Neutrophil (primary cell): Measurements from ENCODE around the gene LARP4.

Source experiments
- H3K27ac ChIP-seq: fragments of 200-600 bp; sonication (generic); 2 replicates; pipeline ENCODE4 v1.5.1; 2016; ENCODE audit warnings: mild to moderate bottlenecking, moderate library complexity
- H3K27me3 ChIP-seq: fragments of 200-600 bp; sonication (generic); 2 replicates; pipeline ENCODE4 v1.6.0; 2016; ENCODE audit warnings: mild to moderate bottlenecking
- H3K36me3 ChIP-seq: fragments of 200-600 bp; sonication (generic); 2 replicates; pipeline ENCODE4 v1.5.1; 2017
- H3K4me1 ChIP-seq, 2 experiments: fragments of 200-600 bp in 1 of 2; sonication (generic) in 1 of 2; 1 replicate in 1 of 2; 2 replicates in 1 of 2; pipeline versions ENCODE4 v1.5.1 to v1.6.1; 2013 to 2016; ENCODE audit warnings: low read depth in 1 of 2, low read length in 1 of 2, mild to moderate bottlenecking in 1 of 2, moderate library complexity in 1 of 2; ENCODE audit not compliant: control insufficient read depth in 1 of 2, insufficient read depth in 1 of 2
- H3K4me3 ChIP-seq, 2 experiments: fragments of 200-600 bp in 1 of 2; sonication (generic) in 1 of 2; 1 replicate in 1 of 2; 2 replicates in 1 of 2; pipeline ENCODE4 v1.5.1; 2013 to 2016; ENCODE audit warnings: low read depth in 1 of 2, low read length in 1 of 2, mild to moderate bottlenecking in 1 of 2, moderate library complexity in 1 of 2
- H3K9me3 ChIP-seq: fragments of 200-600 bp; sonication (generic); 2 replicates; pipeline ENCODE4 v1.5.1; 2016
- CTCF ChIP-seq: fragments of 200-600 bp; sonication (generic); IDR thresholded peaks from 2 replicates; pipeline ENCODE4 v1.5.1; 2016; ENCODE audit warnings: antibody characterized with exemption

LARP4 gene

GRCh38 chr12:50452795-50453194, 52.1 kb downstream of the LARP4 start:
- no peaks in the 10 kb centered on the region for H3K27me3 ChIP-seq
- H3K4me1 ChIP-seq: no peaks in the 10 kb centered on the region
- H3K9me3 ChIP-seq: no peaks in the 10 kb centered on the region
- H3K36me3 ChIP-seq: peaks cover 19% of the 10 kb centered on the region
- H3K4me3 ChIP-seq: no peak overlapping the region
- TF ChIP-seq CTCF: no peak
- no peak overlapping the region for H3K27ac ChIP-seq

GRCh38 chr12:50453872-50454271, 53.2 kb downstream of the LARP4 start:
- no peaks in the 10 kb centered on the region for H3K4me1 ChIP-seq
- H3K27ac ChIP-seq: no peak overlapping the region
- no peak for TF ChIP-seq CTCF
- no peak overlapping the region for H3K4me3 ChIP-seq
- no peaks in the 10 kb centered on the region for H3K9me3 ChIP-seq
- peaks cover 15% of the 10 kb centered on the region for H3K36me3 ChIP-seq
- no peaks in the 10 kb centered on the region for H3K27me3 ChIP-seq

- Histone ChIP-seq H3K4me1 (no peaks in the 10 kb centered on the region), H3K9me3 (no peaks in the 10 kb centered on the region), H3K4me3 (no peak overlapping the region), H3K36me3 (peaks cover 21% of the 10 kb centered on the region), H3K27ac (no peak overlapping the region), H3K27me3 (no peaks in the 10 kb centered on the region)
- no peak for TF ChIP-seq CTCF
These were observed 57.9 kb downstream of the LARP4 start for GRCh38 chr12:50458606-50459005.

- no peak overlapping the region for H3K4me3 ChIP-seq
- TF ChIP-seq CTCF: no peak
- H3K36me3 ChIP-seq: peaks cover 29% of the 10 kb centered on the region
- H3K4me1 ChIP-seq: no peaks in the 10 kb centered on the region
- H3K27ac ChIP-seq: no peak overlapping the region
- H3K27me3 ChIP-seq: no peaks in the 10 kb centered on the region
- no peaks in the 10 kb centered on the region for H3K9me3 ChIP-seq
These were observed 66.8 kb downstream of the LARP4 start for GRCh38 chr12:50467439-50467838.

- no peak for TF ChIP-seq CTCF
- H3K27me3 ChIP-seq: no peaks in the 10 kb centered on the region
- no peak overlapping the region for H3K4me3 ChIP-seq
- no peak overlapping the region for H3K27ac ChIP-seq
- peaks cover 49% of the 10 kb centered on the region for H3K36me3 ChIP-seq
- H3K9me3 ChIP-seq: no peaks in the 10 kb centered on the region
- no peaks in the 10 kb centered on the region for H3K4me1 ChIP-seq
These were observed 76.7 kb downstream of the LARP4 start for GRCh38 chr12:50477241-50477832.

GRCh38 chr12:50482571-50482970, 81.9 kb downstream of the LARP4 start:
- H3K36me3 ChIP-seq: peaks cover under 1% of the 10 kb centered on the region
- no peak for TF ChIP-seq CTCF

More at GRCh38 chr12:50482571-50482970, 81.9 kb downstream of the LARP4 start:
- no peaks in the 10 kb centered on the region for H3K9me3 ChIP-seq
- no peak overlapping the region for H3K27ac ChIP-seq
- no peaks in the 10 kb centered on the region for H3K27me3 ChIP-seq
- no peaks in the 10 kb centered on the region for H3K4me1 ChIP-seq
- H3K4me3 ChIP-seq: no peak overlapping the region
